ENCODE measurements around the gene TMEM183A.
"Not testable (repeated sequence)": the region's sequence is repeated elsewhere in the genome, so short reads cannot be mapped to it uniquely, and the experiment has no call there.

TMEM183A gene

GRCh38 chr1:202991112-202991511, 16.1 kb upstream of the TMEM183A start:
- Histone ChIP-seq H3K4me1 (ENCODE audit: insufficient read depth, low read length) (no peaks in the 10 kb centered on the region), H3K9me3 (ENCODE audit: low read length) (no peaks in the 10 kb centered on the region), H3K36me3 (ENCODE audit: insufficient read depth, low read length) (no peaks in the 10 kb centered on the region), H3K27ac (ENCODE audit: low read depth, low read length) (no peak overlapping the region), H3K27me3 (ENCODE audit: control insufficient read depth in 1 of 2, insufficient read depth in 2 of 2, low read length in 2 of 2) (no peaks in the 10 kb centered on the region), H3K4me3 (ENCODE audit: low read depth in 1 of 2, low read length in 2 of 2) (no peak overlapping the region), H3K9ac (ENCODE audit: low read length) (no peak overlapping the region)

- Histone ChIP-seq H3K27ac (ENCODE audit: low read depth, low read length) (no peak overlapping the region), H3K9me3 (ENCODE audit: low read length) (no peaks in the 10 kb centered on the region), H3K27me3 (ENCODE audit: control insufficient read depth in 1 of 2, insufficient read depth in 2 of 2, low read length in 2 of 2) (no peaks in the 10 kb centered on the region)
Observed at GRCh38 chr1:202994756-202995155, 12.4 kb upstream of the TMEM183A start.

GRCh38 chr1:202998836-202999750, 8.1 kb upstream of the TMEM183A start:
- no peak overlapping the region for H3K9ac ChIP-seq (ENCODE audit: low read length)
- no peaks in the 10 kb centered on the region for H3K27me3 ChIP-seq (ENCODE audit: control insufficient read depth in 1 of 2, insufficient read depth in 2 of 2, low read length in 2 of 2)
- no peaks in the 10 kb centered on the region for H3K9me3 ChIP-seq (ENCODE audit: low read length)
- H3K36me3 ChIP-seq (ENCODE audit: insufficient read depth, low read length) = no peaks in the 10 kb centered on the region
- H3K4me1 ChIP-seq (ENCODE audit: insufficient read depth, low read length) = no peaks in the 10 kb centered on the region
- no peak overlapping the region for H3K27ac ChIP-seq (ENCODE audit: low read depth, low read length)
- no peak overlapping the region for H3K4me3 ChIP-seq (ENCODE audit: low read depth in 1 of 2, low read length in 2 of 2)

More at GRCh38 chr1:202994756-202995155, 12.4 kb upstream of the TMEM183A start:
- Histone ChIP-seq H3K9ac (ENCODE audit: low read length) (no peak overlapping the region), H3K4me1 (ENCODE audit: insufficient read depth, low read length) (no peaks in the 10 kb centered on the region), H3K4me3 (ENCODE audit: low read depth in 1 of 2, low read length in 2 of 2) (no peak overlapping the region), H3K36me3 (ENCODE audit: insufficient read depth, low read length) (no peaks in the 10 kb centered on the region)

- H3K27me3 ChIP-seq (ENCODE audit: control insufficient read depth in 1 of 2, insufficient read depth in 2 of 2, low read length in 2 of 2) = no peaks in the 10 kb centered on the region
- H3K4me1 ChIP-seq (ENCODE audit: insufficient read depth, low read length) = no peaks in the 10 kb centered on the region
- no peak overlapping the region for H3K4me3 ChIP-seq (ENCODE audit: low read depth in 1 of 2, low read length in 2 of 2)
- no peak overlapping the region for H3K9ac ChIP-seq (ENCODE audit: low read length)
- no peaks in the 10 kb centered on the region for H3K36me3 ChIP-seq (ENCODE audit: insufficient read depth, low read length)
- no peak overlapping the region for H3K27ac ChIP-seq (ENCODE audit: low read depth, low read length)
- no peaks in the 10 kb centered on the region for H3K9me3 ChIP-seq (ENCODE audit: low read length)
Observed at GRCh38 chr1:203000217-203000944, 6.8 kb upstream of the TMEM183A start.

GRCh38 chr1:203001986-203002385, 5.2 kb upstream of the TMEM183A start:
- peaks cover 5% of the 10 kb centered on the region for H3K4me1 ChIP-seq (ENCODE audit: insufficient read depth, low read length)
- no peaks in the 10 kb centered on the region for H3K36me3 ChIP-seq (ENCODE audit: insufficient read depth, low read length)
- H3K4me3 ChIP-seq (ENCODE audit: low read depth in 1 of 2, low read length in 2 of 2) = no peak overlapping the region
- no peak overlapping the region for H3K9ac ChIP-seq (ENCODE audit: low read length)
- H3K9me3 ChIP-seq (ENCODE audit: low read length) = no peaks in the 10 kb centered on the region
- no peaks in the 10 kb centered on the region for H3K27me3 ChIP-seq (ENCODE audit: control insufficient read depth in 1 of 2, insufficient read depth in 2 of 2, low read length in 2 of 2)
- no peak overlapping the region for H3K27ac ChIP-seq (ENCODE audit: low read depth, low read length)

GRCh38 chr1:203002951-203003350, 4.2 kb upstream of the TMEM183A start:
- Histone ChIP-seq H3K27me3 (ENCODE audit: control insufficient read depth in 1 of 2, insufficient read depth in 2 of 2, low read length in 2 of 2) (no peaks in the 10 kb centered on the region), H3K4me3 (ENCODE audit: low read depth in 1 of 2, low read length in 2 of 2) (no peak overlapping the region), H3K9ac (ENCODE audit: low read length) (no peak overlapping the region), H3K9me3 (ENCODE audit: low read length) (no peaks in the 10 kb centered on the region), H3K4me1 (ENCODE audit: insufficient read depth, low read length) (peaks cover 5% of the 10 kb centered on the region), H3K36me3 (ENCODE audit: insufficient read depth, low read length) (no peaks in the 10 kb centered on the region), H3K27ac (ENCODE audit: low read depth, low read length) (no peak overlapping the region)

- Histone ChIP-seq H3K4me1 (ENCODE audit: insufficient read depth, low read length) (peaks cover 14% of the 10 kb centered on the region), H3K36me3 (ENCODE audit: insufficient read depth, low read length) (peaks cover 12% of the 10 kb centered on the region)
- not testable (repeated sequence) for H3K9ac ChIP-seq (ENCODE audit: low read length); H3K9me3 ChIP-seq (ENCODE audit: low read length); H3K27ac ChIP-seq (ENCODE audit: low read depth, low read length); H3K27me3 ChIP-seq (ENCODE audit: control insufficient read depth in 1 of 2, insufficient read depth in 2 of 2, low read length in 2 of 2); H3K4me3 ChIP-seq (ENCODE audit: low read depth in 1 of 2, low read length in 2 of 2)
Observed at GRCh38 chr1:203005395-203006142, 1.6 kb upstream of the TMEM183A start.

- Histone ChIP-seq H3K4me3 (ENCODE audit: low read depth in 1 of 2, low read length in 2 of 2) (no peak overlapping the region), H3K36me3 (ENCODE audit: insufficient read depth, low read length) (peaks cover 30% of the 10 kb centered on the region), H3K4me1 (ENCODE audit: insufficient read depth, low read length) (peaks cover 14% of the 10 kb centered on the region), H3K27ac (ENCODE audit: low read depth, low read length) (no peak overlapping the region), H3K27me3 (ENCODE audit: control insufficient read depth in 1 of 2, insufficient read depth in 2 of 2, low read length in 2 of 2) (no peaks in the 10 kb centered on the region), H3K9ac (ENCODE audit: low read length) (no peak overlapping the region), H3K9me3 (ENCODE audit: low read length) (no peaks in the 10 kb centered on the region)
Observed at GRCh38 chr1:203009185-203009584, 2.0 kb downstream of the TMEM183A start.

GRCh38 chr1:203011582-203011981, 4.4 kb downstream of the TMEM183A start:
- Histone ChIP-seq H3K27ac (ENCODE audit: low read depth, low read length) (no peak overlapping the region), H3K9ac (ENCODE audit: low read length) (no peak overlapping the region), H3K36me3 (ENCODE audit: insufficient read depth, low read length) (peaks cover 53% of the 10 kb centered on the region), H3K4me3 (ENCODE audit: low read depth in 1 of 2, low read length in 2 of 2) (no peak overlapping the region), H3K9me3 (ENCODE audit: low read length) (no peaks in the 10 kb centered on the region), H3K4me1 (ENCODE audit: insufficient read depth, low read length) (peaks cover 9% of the 10 kb centered on the region), H3K27me3 (ENCODE audit: control insufficient read depth in 1 of 2, insufficient read depth in 2 of 2, low read length in 2 of 2) (no peaks in the 10 kb centered on the region)

- H3K36me3 ChIP-seq (ENCODE audit: insufficient read depth, low read length) = peaks cover 83% of the 10 kb centered on the region
- H3K9me3 ChIP-seq (ENCODE audit: low read length) = no peaks in the 10 kb centered on the region
- no peak overlapping the region for H3K4me3 ChIP-seq (ENCODE audit: low read depth in 1 of 2, low read length in 2 of 2)
- H3K9ac ChIP-seq (ENCODE audit: low read length) = no peak overlapping the region
- H3K27me3 ChIP-seq (ENCODE audit: control insufficient read depth in 1 of 2, insufficient read depth in 2 of 2, low read length in 2 of 2) = no peaks in the 10 kb centered on the region
- no peaks in the 10 kb centered on the region for H3K4me1 ChIP-seq (ENCODE audit: insufficient read depth, low read length)
- H3K27ac ChIP-seq (ENCODE audit: low read depth, low read length) = no peak overlapping the region
Observed at GRCh38 chr1:203017061-203017460, 9.9 kb downstream of the TMEM183A start.

GRCh38 chr1:203017692-203018091, 10.5 kb downstream of the TMEM183A start:
- Histone ChIP-seq H3K36me3 (ENCODE audit: insufficient read depth, low read length) (peaks cover 88% of the 10 kb centered on the region), H3K27me3 (ENCODE audit: control insufficient read depth in 1 of 2, insufficient read depth in 2 of 2, low read length in 2 of 2) (no peaks in the 10 kb centered on the region), H3K27ac (ENCODE audit: low read depth, low read length) (no peak overlapping the region), H3K9me3 (ENCODE audit: low read length) (no peaks in the 10 kb centered on the region), H3K4me3 (ENCODE audit: low read depth in 1 of 2, low read length in 2 of 2) (no peak overlapping the region), H3K4me1 (ENCODE audit: insufficient read depth, low read length) (no peaks in the 10 kb centered on the region), H3K9ac (ENCODE audit: low read length) (no peak overlapping the region)
